NCI-H146 (cell line): ENCODE data around the gene B3GALT5.
A peak's percentile ranks its signal among the peaks of the same experiment; 100 is the strongest.
"Not testable (repeated sequence)": the region's sequence is repeated elsewhere in the genome, so short reads cannot be mapped to it uniquely, and the experiment has no call there.

Experiments
- DNase-seq: peaks from one replicate; lab custom pipeline; 2025; lab: John Stamatoyannopoulos, UW

The B3GALT5 gene

GRCh38 chr21:39612233-39613040 lies at the start of gene B3GALT5:
Gene B3GALT5, plus strand, starts transcription at chr21:39612940. Its CDS starts 47,620 bp downstream, at chr21:39660560.
- peak; percentile 47 for DNase-seq

GRCh38 chr21:39564200-39564599 lies 48.5 kb upstream of the B3GALT5 start:
- DNase-seq, result no peak

- DNase-seq, result no peak
Observed at GRCh38 chr21:39567180-39567972, 45.4 kb upstream of the B3GALT5 start.

GRCh38 chr21:39568361-39568760 lies 44.4 kb upstream of the B3GALT5 start:
- peak; percentile 14 for DNase-seq

- DNase-seq, result no peak
Observed at GRCh38 chr21:39575775-39576174, 37.0 kb upstream of the B3GALT5 start.

GRCh38 chr21:39576518-39577128 lies 36.1 kb upstream of the B3GALT5 start:
- DNase-seq, result no peak

- no peak for DNase-seq
Observed at GRCh38 chr21:39579734-39580332, 32.9 kb upstream of the B3GALT5 start.

- DNase-seq, result no peak
Observed at GRCh38 chr21:39580744-39581143, 32.0 kb upstream of the B3GALT5 start.

- no peak for DNase-seq
Observed at GRCh38 chr21:39581414-39581813, 31.3 kb upstream of the B3GALT5 start.

GRCh38 chr21:39582749-39583148 lies 30.0 kb upstream of the B3GALT5 start:
- DNase-seq, result no peak

GRCh38 chr21:39583586-39583985 lies 29.2 kb upstream of the B3GALT5 start:
- DNase-seq, result not testable (repeated sequence)

GRCh38 chr21:39587376-39587775 lies 25.4 kb upstream of the B3GALT5 start:
- DNase-seq, result no peak

- DNase-seq, result no peak
Observed at GRCh38 chr21:39588884-39589283, 23.9 kb upstream of the B3GALT5 start.

- no peak for DNase-seq
Observed at GRCh38 chr21:39593522-39593921, 19.2 kb upstream of the B3GALT5 start.

GRCh38 chr21:39595465-39595864 lies 17.3 kb upstream of the B3GALT5 start:
- DNase-seq, result no peak

- DNase-seq, result no peak
Observed at GRCh38 chr21:39597595-39597994, 15.1 kb upstream of the B3GALT5 start.

GRCh38 chr21:39599191-39599970 lies 13.4 kb upstream of the B3GALT5 start:
- no peak for DNase-seq

- no peak for DNase-seq
Observed at GRCh38 chr21:39601187-39601928, 11.4 kb upstream of the B3GALT5 start.

GRCh38 chr21:39602076-39602689 lies 10.6 kb upstream of the B3GALT5 start:
- no peak for DNase-seq

- DNase-seq, result no peak
Observed at GRCh38 chr21:39602793-39603192, 9.9 kb upstream of the B3GALT5 start.
